Pons (tissue), 1 donor: ENCODE data around the gene IAH1.
"Not testable (repeated sequence)": the region's sequence is repeated elsewhere in the genome, so short reads cannot be mapped to it uniquely, and the experiment has no call there.

Experiments used
- DNase-seq: peaks from one replicate; pipeline ENCODE4 v3.0.0-alpha.2; 2016; ENCODE audit warnings: low spot score

Gene IAH1

DNA sequence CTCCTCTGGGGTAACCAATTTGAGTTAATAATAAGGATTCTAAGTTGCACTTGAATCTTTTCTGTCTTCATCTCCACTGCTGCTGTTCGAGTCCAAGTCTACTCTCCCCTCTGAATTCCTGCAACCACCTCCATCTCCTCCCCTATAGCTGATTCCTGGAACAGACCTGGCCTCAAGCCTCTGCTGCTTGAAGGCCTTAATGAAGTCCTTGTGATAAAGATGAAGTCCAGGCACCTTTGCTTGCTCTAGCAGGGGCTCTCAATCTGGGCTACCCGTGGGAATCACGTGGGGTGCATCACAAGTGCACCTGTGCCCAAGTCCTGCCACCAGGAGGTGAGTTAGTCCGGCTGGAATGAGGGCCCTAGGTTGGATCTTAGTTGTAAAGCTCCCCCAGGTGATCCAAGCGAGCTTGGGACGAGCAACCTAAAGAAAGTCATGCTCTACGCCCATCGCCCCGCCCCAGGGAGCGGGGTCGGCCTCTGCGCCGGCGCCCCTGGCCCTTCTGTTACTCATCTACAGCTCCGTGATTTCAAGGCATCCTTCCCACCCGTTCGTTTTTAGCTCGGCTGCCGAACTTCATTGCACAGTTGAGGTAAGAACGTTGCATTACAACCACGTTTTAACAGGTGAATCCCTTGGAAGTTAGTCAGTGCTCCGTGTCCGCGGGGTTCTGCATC, 905 bp upstream of the IAH1 start:
- DNase-seq: no peak

DNA sequence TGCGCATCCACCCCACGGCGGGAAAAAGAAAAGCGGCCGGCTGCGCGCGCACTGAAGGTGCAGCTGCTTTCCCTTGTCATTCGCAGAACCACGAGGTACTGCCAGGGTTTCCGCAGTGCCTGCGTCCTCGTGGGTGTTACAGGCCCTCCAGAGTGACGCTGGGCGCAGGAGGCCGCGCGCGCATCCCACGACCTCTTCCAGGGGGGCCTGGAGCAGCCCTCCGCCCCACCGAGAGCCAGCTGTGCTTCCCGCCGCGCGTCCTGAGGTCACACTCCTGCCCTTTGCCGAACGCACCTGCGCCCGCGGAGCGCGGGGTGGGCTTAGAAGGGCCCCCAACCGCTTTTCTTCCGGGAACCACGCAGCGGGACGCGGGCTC, 378 bp upstream of the IAH1 start:
- DNase-seq: no peak

DNA sequence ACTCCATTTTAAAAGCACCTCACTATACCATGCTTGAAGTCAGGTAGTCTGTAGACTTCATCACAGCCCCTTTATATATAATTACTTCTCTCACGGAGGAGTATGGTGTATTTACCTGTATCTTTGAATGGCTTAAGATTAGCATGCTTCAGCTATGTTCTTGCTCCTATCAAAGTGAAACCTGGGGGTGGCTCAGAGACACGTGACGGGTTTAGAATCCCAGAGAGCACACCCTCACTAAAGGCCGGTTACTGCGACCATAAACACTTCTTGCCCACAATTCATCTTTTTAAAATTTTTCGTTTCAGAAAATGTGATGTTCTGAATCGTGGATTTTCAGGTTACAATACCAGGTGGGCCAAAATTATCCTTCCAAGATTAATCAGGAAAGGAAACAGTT, 3.6 kb downstream of the IAH1 start:
- no peak for DNase-seq

DNA sequence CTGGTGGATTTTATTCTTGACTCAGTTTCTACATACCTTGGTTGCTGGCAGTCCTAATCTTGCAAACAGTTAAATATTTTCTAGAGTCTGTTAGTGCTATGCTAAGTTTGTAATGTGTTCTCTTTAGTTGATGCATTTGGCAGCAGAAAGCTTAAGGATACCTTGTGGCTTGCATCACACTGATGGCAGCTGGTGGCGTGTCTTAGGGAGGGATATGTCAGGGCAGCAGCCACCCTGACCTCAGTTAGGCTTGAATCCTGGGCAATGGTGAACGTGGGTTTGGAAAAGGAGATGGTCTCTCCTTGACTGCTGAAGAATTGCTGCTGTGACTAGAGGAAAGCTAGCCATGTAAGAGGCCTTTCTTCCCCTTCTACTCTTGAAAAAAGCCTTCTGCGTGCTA, 4.2 kb downstream of the IAH1 start:
- no peak for DNase-seq

DNA sequence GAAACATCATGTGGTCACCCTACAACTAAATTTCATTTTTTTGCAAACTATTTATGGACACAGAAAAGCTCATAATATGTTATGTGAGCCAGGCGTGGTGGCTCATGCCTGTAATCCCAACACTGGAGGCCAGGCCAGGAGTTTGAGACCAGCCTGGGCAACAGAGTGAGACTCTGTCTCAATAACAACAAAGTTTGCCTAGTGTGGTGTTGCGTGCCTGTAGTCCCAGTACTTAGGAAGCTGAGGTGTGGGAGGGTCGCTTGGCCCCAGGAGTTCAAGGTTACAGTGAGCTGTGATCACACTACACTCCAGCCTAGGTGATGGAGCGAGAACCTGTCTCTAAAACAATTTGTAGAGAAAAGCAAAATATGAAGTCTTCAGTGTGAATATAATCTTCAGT, 5.8 kb downstream of the IAH1 start:
- no peak for DNase-seq

DNA sequence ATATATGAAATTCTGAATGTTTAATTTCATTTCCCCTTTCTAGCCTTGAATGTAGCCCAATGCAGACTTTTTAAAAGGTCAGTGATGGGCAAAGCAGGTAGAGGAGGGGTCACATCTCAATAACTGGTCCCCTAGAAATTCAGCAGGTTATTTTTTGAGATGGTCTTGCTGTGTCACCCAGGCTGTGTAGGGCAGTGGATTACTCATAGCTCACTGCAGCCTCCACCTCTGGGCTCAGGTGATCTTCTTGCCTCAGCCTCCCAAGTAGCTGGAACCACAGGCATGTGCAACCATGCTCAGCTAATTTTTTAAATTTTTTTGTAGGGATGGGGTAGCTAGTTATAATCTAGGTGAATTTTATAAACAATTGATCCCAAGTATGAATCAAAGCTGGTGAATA, 8.8 kb downstream of the IAH1 start:
- no peak for DNase-seq

DNA sequence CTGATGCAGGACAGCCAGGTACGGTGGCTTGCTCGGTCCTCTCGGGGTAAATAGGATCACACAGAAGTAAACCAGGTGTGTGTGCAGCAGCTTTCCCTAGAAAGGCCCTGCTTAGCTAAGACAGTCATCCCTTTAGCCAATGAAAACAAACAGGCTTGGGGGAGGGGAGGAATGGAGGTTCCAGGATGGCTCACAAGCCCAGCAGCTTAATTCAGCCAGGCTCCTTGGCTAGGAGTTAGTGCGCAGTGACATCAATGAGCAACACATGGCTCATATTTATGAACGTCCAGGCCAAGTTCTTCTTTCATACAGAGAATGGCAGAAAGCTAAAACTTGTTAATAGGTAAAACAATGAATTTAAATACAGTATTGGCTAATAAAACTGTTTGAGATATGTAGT, 10.2 kb downstream of the IAH1 start:
- no peak for DNase-seq

DNA sequence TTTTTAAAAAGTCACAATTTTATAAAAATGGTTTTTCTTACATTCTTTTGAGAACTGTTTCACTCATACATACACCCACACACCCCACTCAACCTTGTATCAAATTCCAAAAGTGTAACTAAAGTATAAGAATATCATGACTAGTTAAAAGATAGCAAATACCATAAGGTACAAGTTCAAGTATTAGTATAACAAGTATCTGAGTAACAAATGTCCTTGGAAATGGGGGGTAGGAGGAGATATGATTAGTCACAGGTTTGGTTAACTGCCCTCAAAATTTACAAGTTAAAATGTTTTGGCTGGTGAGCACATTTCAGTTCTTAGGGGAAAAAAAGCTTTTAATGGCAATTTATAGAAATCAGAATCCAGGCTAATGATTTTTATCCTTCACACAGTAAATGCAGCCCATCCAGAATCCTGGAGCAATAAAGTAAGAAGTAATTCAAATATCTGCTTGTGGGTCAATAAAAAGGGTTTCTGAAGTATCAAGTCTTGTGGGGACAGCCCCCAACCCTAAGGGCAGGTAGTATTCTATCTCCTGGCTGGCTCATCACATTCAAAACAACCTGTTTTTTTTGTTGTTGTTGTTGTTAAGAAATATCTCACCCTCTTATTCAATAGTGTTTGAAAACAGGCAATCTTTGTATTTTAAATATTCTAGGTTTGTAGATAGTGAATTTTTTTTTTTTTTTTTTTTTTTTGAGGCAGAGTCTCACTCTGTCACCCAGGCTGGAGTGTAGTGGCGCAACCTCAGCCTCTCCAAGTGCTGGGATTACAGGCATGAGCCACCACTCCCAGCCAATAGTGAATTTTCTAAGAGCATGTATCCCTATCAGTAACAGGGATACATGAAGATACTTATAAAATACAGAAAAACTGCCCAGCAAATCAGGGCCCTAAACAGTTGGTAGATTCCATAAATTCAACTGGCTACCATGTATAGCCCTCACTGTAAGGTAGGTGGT, 14.5 kb downstream of the IAH1 start:
- no peak for DNase-seq

DNA sequence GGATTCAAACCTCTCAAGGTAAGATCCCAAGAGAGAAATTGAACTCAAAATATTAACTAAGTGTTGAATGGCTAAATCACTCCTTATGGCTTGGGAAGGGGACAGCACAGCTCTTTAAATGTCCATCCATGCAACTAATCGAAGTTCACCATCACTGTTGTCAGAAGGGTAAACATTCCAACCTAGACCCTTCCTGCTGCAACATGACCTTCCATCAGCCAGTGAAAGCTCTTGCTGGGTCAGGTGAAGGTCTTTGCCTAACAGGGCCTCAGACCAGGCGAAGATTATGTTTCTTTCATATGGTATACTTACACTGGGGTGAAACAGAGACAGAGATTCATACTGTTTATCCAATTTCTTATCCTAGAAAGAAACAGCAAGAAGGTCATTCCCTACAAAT, 16.4 kb downstream of the IAH1 start:
- DNase-seq: no peak

DNA sequence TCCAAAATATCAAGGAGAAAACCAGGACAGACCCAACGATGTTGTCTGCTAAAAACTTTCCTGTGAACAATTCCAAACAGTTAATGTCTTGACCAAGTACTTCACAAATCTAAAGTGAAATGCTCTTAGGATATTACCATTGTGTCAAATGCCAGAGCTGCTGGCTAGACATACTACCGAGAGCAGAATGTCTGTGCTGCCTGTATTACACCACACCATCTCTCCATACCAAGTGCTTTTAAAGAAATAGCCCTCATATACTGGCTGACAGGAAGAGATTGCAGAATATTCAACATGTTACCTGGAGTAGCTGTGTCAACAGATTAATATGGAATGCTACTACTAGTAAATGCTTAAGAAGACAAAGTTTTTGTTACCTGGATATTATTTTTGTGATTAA, 18.6 kb downstream of the IAH1 start:
- DNase-seq: no peak

DNA sequence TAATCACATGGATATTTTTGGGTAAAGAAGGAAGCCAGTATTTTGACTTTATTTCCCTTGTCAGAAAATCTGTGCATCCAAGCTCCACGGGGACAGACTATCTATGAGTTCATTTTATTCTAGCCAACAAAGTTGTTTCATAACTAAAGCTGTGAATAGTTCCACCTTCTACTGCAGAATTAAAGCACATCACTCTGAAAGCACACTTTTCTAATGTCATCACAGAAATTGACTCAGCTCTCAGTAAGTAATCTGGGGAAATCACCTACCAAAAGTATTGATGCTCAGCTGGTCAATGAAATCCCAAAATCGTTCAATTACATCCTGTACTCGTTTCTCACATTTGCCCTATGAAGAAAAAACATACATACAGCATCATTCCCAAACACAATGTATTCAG, 19.1 kb downstream of the IAH1 start:
- no peak for DNase-seq

DNA sequence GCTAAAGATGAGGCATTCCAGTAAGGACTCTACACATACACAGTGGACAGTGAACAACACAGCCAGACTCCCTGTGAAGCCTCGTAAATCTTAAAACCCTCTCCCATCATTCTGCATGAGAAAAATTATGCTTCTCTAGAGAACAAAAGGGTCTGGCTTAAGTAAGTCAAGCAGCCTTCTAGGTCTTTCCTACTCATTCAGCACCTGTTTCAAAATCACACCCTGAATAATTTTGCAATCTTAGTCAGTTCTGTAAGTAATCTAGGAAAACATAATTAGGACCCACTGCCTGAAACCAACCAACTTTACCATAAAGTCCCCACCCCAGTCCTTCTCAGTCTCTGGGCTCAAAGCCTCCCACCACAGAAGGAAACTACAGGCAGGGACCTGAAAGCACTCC, 19.7 kb downstream of the IAH1 start:
- no peak for DNase-seq

DNA sequence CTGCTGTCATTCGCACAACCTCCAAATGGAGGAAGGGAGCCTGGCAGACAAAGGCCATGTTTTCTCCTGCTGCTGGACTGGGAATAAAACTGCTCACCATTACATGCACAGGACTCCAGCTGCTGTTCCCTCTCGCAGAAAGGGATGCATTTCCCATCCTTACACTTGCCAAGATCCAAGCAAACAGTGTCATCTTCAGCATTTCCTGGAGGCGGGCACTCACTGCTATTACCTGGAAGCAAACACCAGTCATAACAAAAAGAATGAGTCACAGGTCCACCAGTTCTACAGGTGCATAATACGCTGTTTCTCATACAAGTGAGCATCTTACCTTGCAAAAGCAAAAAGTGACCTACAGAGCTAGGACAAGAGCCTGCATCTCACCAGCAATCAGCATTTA, 22.7 kb downstream of the IAH1 start:
- DNase-seq: no peak

DNA sequence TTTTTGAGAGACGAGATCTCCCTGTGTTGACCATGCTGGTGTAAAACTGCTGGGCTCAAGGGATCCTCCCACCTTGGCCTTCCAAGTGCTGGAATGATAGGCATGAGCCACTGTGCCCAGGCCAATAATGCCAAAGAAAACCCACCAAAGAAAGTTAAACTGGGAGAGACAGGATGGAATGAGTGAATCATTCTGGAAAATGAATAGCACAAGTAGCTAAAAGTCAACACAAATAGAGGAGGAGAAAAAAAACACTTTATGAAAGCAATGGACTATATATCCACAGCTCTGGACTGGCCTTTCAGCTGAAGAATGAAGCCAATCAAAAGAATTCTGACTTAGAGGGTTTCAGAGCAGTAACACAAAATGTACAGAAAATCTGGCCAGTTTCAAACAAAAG, 23.9 kb downstream of the IAH1 start:
- no peak for DNase-seq

DNA sequence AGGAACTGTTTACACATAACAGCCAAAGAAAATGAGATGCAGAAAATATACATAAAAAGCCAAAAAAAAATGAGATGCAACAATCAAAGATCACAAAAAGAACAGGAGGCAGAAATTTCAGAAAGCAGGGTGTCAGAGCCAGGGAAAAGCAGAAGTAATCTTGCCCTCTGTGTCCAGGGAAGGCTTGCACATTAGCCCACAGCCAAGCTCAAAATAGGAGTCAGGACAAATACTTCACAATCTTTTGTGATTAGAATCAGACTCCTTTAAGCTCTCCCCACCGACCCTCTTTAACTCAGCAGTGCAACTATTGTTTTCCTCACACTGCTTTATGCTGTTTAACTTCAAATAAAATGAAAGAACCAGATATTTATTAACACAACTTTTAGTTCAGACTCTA, 34.6 kb downstream of the IAH1 start:
- DNase-seq: no peak

DNA sequence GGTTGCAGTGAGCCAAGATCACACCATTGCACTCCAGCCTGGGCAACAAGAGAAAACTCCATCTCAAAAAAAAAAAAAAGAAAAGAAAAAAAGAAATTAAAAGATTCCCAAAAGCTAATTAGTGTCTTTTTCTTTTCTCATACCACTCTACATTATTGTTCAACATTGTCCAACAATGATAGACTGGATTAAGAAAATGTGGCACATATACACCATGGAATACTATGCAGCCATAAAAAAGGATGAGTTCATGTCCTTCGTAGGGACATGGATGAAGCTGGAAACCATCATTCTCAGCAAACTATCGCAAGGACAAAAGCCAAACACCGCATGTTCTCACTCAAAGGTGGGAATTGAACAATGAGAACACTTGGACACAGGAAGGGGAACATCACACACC, 39.6 kb downstream of the IAH1 start:
- not testable (repeated sequence) for DNase-seq

DNA sequence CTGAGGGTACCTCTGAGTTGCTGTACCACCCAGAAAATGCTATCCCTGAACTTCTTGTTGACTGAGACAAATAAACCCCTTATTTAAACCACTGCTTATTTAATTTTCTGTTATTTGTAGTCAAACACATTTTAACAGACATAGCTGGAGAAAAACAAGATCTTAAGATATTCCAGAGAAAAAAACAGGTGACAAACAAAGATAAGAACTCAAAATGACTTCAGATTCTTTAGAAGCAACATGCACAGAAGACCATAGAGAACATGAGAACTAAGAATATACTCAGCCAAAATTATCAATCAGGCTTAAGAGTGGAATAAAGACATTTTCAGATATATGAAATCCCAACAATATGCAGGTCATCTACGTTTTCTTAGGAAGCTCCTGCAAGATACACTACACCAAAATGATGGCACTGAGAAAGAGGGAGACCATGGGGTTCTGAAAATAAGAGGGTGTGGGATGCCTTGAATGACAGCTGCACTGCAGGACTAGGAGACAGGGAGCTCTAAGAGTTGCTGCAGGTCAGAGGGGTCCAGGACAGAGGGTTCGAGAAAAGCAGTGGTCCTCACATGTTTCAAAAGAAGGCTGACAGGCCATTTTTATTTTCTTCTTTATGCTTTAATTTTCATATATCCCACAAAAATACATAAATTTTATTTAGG, 42.9 kb downstream of the IAH1 start:
- no peak for DNase-seq

DNA sequence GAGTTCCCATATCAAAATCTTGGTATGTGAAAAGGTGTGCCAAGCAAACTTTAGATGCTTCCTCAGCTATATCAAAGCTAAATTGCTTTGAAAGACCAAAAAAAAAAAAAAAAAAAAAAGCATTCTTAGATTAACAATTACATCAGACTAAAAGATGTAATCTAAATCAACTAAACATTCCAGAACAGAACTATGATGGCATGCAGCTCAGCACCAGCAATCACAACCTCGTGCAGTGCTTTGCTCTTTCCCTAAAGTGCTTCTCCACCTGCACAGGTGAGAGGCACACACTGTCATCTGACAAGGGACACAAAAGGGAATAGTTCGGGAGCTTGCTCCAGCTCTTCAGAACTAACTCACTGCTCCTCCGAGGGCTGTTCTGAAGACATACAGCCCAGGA, 43.8 kb downstream of the IAH1 start:
- DNase-seq: no peak

DNA sequence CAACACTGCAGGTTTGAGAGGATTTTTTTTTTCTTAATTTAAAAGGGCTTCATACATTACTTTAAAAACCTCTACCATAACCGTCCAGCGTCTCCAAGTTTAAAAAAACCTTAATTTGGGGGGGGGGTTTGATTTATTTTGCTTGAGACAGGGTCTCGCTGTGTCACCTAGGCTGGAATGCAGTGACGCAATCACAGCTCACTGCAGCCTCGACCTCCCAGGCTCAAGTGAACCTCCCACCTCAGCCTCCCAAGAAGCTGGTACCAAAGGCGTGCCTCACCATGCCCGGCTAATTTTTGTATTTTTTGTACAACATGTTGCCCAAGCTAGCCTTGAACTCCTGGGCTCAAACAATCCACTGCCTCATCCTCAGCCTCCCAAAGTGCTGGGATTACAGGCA, 44.4 kb downstream of the IAH1 start:
- DNase-seq: no peak

DNA sequence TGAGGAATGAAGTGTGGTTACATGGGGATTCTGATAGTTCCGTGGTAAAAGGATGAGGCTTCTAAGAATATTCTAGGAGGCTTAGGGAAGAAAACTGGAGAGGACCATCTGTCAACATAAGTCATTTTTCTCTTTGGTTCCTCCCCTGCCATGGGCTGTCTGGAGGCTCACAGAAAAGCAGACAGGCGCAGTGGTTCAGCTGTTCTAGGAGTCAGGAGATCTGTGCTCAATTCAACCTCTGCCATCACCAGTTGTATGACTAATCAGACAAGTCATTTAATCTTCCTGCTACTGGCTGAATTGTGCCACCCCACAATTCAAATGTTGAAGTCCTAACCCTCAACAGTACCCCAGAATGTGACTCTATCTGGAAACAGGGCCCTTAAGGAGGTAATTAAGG, 44.9 kb downstream of the IAH1 start:
- DNase-seq: no peak

DNA sequence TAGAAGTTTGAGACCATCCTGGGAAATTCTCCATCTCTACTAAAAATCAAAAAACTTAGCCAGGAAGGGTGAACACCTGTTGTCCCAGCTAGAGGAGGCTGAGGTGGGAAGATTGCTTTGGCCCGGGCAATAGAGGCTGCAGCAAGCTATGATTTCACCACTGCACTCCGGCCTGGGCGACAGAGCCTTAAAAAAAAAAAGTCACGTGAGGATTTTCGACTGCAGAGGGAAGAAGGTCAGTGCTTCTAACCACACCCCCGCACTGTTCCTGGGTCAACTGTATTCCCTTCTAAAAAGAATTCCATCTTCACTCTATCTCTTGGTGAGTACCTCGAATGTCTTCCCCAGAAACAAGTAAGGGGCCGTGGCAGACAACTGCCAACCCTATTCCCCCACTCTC, 49.9 kb downstream of the IAH1 start:
- DNase-seq: no peak

DNA sequence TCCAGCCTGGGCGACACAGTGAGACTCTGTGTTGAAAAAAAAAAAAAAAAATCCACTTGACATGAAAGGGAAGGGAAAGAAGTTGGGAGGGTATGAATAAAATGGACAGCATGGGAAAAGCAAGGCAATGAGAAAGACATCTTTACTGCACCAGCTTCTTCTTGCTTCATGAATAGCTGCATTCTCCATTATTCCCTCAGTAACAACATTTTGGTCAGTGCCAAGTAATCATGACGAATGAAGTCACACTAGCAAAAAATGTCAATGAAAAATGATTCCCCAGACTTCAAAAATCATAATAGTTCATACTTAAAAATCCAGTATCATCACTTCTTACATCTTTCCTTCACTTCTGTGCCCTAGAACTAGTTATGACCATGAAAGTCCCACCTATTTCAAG, 50.9 kb downstream of the IAH1 start:
- peak; percentile 82 for DNase-seq
